ENCODE results near the gene DLK1. TPM values are rescaled to one million over a fixed set of nuclear protein-coding genes. Genes with fewer than 3 reads are reported as not detected.

DLK1 gene
- total RNA-seq, 4 donors from 2014 or later = not detected

- no peaks in the 10 kb centered on the region for H3K36me3 ChIP-seq
- no peak for TF ChIP-seq CTCF (IDR thresholded peaks at IDR 0.05)
- no peak for TF ChIP-seq POLR2A (IDR thresholded peaks at IDR 0.05)
- H3K27ac ChIP-seq = no peak overlapping the region
- intact Hi-C loops (cut with DNase I; ENCODE audit: low total_unique reads) = no loop called here
- H3K27me3 ChIP-seq = no peaks in the 10 kb centered on the region
- no peak overlapping the region for H3K4me3 ChIP-seq
- H3K4me1 ChIP-seq = no peaks in the 10 kb centered on the region
- DNase-seq = no peak
- no peaks in the 10 kb centered on the region for H3K9me3 ChIP-seq
- in situ Hi-C loops (cut with MboI; ENCODE audit: low pct_ligation_motif_present in 1 of 4, low pct_unique_long_range_greater_than_20kb in 1 of 4, low sequenced_read_pairs in 3 of 4) = no loop called here
Observed at GRCh38 chr14:100746326-100746725, 19.6 kb downstream of the DLK1 start.

- intact Hi-C loops (cut with DNase I; ENCODE audit: low total_unique reads) (no loop called here), in situ Hi-C loops (cut with MboI; ENCODE audit: low pct_ligation_motif_present in 1 of 4, low pct_unique_long_range_greater_than_20kb in 1 of 4, low sequenced_read_pairs in 3 of 4) (no loop called here)
- no peaks in the 10 kb centered on the region for H3K9me3 ChIP-seq
- DNase-seq = no peak
- no peak overlapping the region for H3K4me3 ChIP-seq
- no peak overlapping the region for H3K27ac ChIP-seq
- H3K36me3 ChIP-seq = no peaks in the 10 kb centered on the region
- no peaks in the 10 kb centered on the region for H3K4me1 ChIP-seq
- H3K27me3 ChIP-seq = no peaks in the 10 kb centered on the region
- TF ChIP-seq EP300 (IDR thresholded peaks at IDR 0.05; ENCODE audit: low read depth) = no peak
- TF ChIP-seq CTCF (IDR thresholded peaks at IDR 0.05) = no peak
- no peak for TF ChIP-seq POLR2A (IDR thresholded peaks at IDR 0.05)
- TF ChIP-seq POLR2AphosphoS5 (IDR thresholded peaks at IDR 0.05) = no peak
- WGBS, 2 donors (ENCODE audit: low coverage in 1 of 2) = 57 to 93% methylated on average over 3 to 9 of the region's 9 CpGs
Observed at GRCh38 chr14:100747021-100747586, 20.4 kb downstream of the DLK1 start.

DNA sequence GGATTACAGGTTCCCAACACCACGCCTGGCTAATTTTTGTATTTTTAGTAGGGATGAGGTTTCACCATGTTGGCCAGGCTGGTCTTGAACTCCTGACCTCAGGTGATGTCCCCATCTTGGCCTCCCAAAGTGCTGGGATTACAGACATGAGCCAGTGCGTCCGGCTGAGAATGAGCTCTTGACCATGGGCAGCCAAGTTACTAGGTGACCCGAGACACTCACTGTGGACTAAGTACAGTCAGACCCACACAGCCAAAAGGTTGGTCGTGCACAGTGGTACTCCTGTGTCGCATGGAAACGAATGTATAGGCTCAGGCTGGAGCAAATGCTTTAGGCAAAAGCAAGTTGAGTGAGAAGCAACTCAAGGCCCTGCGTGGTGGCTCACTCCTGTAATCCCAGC lies 21.0 kb downstream of the DLK1 start:
- Histone ChIP-seq H3K36me3 (no peaks in the 10 kb centered on the region), H3K27ac (no peak overlapping the region), H3K27me3 (no peaks in the 10 kb centered on the region), H3K9me3 (no peaks in the 10 kb centered on the region), H3K4me1 (no peaks in the 10 kb centered on the region), H3K4me3 (no peak overlapping the region)
- DNase-seq = no peak
- 86% methylated on average over 8 of the region's 8 CpGs; no CpG with 5 or more reads in 1 of the 2 donors for WGBS, 2 donors (ENCODE audit: low coverage in 1 of 2)
- intact Hi-C loops (cut with DNase I; ENCODE audit: low total_unique reads) = no loop called here
- in situ Hi-C loops (cut with MboI; ENCODE audit: low pct_ligation_motif_present in 1 of 4, low pct_unique_long_range_greater_than_20kb in 1 of 4, low sequenced_read_pairs in 3 of 4) = no loop called here
- TF ChIP-seq POLR2A (IDR thresholded peaks at IDR 0.05) = no peak
- TF ChIP-seq CTCF (IDR thresholded peaks at IDR 0.05) = no peak
- TF ChIP-seq POLR2AphosphoS5 (IDR thresholded peaks at IDR 0.05) = no peak
- TF ChIP-seq EP300 (IDR thresholded peaks at IDR 0.05; ENCODE audit: low read depth) = no peak

DNA sequence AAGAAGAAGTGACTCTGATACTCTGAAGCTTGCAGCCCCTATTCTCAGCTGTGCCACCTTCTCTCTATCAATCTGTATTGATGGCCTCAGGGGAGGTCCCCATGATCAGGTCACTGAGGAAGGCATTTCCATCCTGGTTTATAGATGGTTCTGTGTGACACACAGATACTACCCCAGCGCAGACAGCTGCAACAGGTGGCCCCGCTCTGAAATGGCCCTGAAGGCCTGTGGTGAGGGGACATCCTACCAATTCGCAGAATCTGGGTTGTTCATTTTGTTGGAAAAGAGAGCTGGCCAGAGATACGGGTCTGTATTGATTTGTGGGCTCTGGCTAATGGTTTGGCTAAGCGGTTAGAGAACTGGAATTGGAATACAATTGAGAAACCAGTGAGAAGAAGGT lies 21.7 kb downstream of the DLK1 start:
- H3K4me1 ChIP-seq = no peaks in the 10 kb centered on the region
- DNase-seq = no peak

More for the DNA sequence above, 21.7 kb downstream of the DLK1 start:
- WGBS, 2 donors (ENCODE audit: low coverage in 1 of 2) = 57 to 71% methylated on average over 3 to 5 of the region's 5 CpGs
- Histone ChIP-seq H3K36me3 (no peaks in the 10 kb centered on the region), H3K27me3 (no peaks in the 10 kb centered on the region), H3K27ac (no peak overlapping the region), H3K9me3 (no peaks in the 10 kb centered on the region), H3K4me3 (no peak overlapping the region)
- in situ Hi-C loops (cut with MboI; ENCODE audit: low pct_ligation_motif_present in 1 of 4, low pct_unique_long_range_greater_than_20kb in 1 of 4, low sequenced_read_pairs in 3 of 4) (no loop called here), intact Hi-C loops (cut with DNase I; ENCODE audit: low total_unique reads) (no loop called here)
- TF ChIP-seq CTCF (IDR thresholded peaks at IDR 0.05) (no peak), EP300 (IDR thresholded peaks at IDR 0.05; ENCODE audit: low read depth) (no peak), POLR2AphosphoS5 (IDR thresholded peaks at IDR 0.05) (no peak), POLR2A (IDR thresholded peaks at IDR 0.05) (no peak)

Data from transverse colon (tissue), 4 donors.